T follicular helper cell (primary cell): ENCODE measurements around the gene ZHX3.

Experiments
- DNase-seq: peaks from one replicate; pipeline ENCODE4 v3.0.0-alpha.2; 2020; ENCODE audit warnings: low read depth

The ZHX3 gene

GRCh38 chr20:41224281-41224680, 93.2 kb downstream of the ZHX3 start:
- DNase-seq, result no peak

GRCh38 chr20:41223112-41223511, 94.4 kb downstream of the ZHX3 start:
- no peak for DNase-seq

GRCh38 chr20:41222703-41223102, 94.8 kb downstream of the ZHX3 start:
- no peak for DNase-seq

- DNase-seq, result no peak
These were observed 95.2 kb downstream of the ZHX3 start for GRCh38 chr20:41222296-41222695.

GRCh38 chr20:41221614-41222218, 95.8 kb downstream of the ZHX3 start:
- no peak for DNase-seq

- DNase-seq, result no peak
These were observed 97.7 kb downstream of the ZHX3 start for GRCh38 chr20:41219824-41220223.

- DNase-seq, result no peak
These were observed 99.1 kb downstream of the ZHX3 start for GRCh38 chr20:41218466-41218865.

- no peak for DNase-seq
These were observed 100.1 kb downstream of the ZHX3 start for GRCh38 chr20:41217422-41217821.

- no peak for DNase-seq
These were observed 102.9 kb downstream of the ZHX3 start for GRCh38 chr20:41214666-41215065.

- no peak for DNase-seq
These were observed 103.3 kb downstream of the ZHX3 start for GRCh38 chr20:41214202-41214601.

GRCh38 chr20:41213150-41213820, 104.2 kb downstream of the ZHX3 start:
- DNase-seq, result no peak

GRCh38 chr20:41205313-41205712, 112.2 kb downstream of the ZHX3 start:
- DNase-seq, result no peak

- DNase-seq, result no peak
These were observed 112.9 kb downstream of the ZHX3 start for GRCh38 chr20:41204304-41205265.

- no peak for DNase-seq
These were observed 113.9 kb downstream of the ZHX3 start for GRCh38 chr20:41203660-41204059.

GRCh38 chr20:41202426-41202825, 115.1 kb downstream of the ZHX3 start:
- DNase-seq, result no peak

GRCh38 chr20:41201760-41202159, 115.8 kb downstream of the ZHX3 start:
- no peak for DNase-seq

GRCh38 chr20:41200446-41201202, 116.9 kb downstream of the ZHX3 start:
- DNase-seq, result no peak

- DNase-seq, result no peak
These were observed 119.1 kb downstream of the ZHX3 start for GRCh38 chr20:41198443-41198842.

- DNase-seq, result no peak
These were observed 120.8 kb downstream of the ZHX3 start for GRCh38 chr20:41196653-41197225.

GRCh38 chr20:41192575-41192974, 125.0 kb downstream of the ZHX3 start:
- DNase-seq, result no peak
